ENCODE results near the gene DMKN.

Gene DMKN, protein sequence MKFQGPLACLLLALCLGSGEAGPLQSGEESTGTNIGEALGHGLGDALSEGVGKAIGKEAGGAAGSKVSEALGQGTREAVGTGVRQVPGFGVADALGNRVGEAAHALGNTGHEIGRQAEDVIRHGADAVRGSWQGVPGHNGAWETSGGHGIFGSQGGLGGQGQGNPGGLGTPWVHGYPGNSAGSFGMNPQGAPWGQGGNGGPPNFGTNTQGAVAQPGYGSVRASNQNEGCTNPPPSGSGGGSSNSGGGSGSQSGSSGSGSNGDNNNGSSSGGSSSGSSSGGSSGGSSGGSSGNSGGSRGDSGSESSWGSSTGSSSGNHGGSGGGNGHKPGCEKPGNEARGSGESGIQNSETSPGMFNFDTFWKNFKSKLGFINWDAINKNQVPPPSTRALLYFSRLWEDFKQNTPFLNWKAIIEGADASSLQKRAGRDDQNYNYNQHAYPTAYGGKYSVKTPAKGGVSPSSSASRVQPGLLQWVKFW

DNA sequence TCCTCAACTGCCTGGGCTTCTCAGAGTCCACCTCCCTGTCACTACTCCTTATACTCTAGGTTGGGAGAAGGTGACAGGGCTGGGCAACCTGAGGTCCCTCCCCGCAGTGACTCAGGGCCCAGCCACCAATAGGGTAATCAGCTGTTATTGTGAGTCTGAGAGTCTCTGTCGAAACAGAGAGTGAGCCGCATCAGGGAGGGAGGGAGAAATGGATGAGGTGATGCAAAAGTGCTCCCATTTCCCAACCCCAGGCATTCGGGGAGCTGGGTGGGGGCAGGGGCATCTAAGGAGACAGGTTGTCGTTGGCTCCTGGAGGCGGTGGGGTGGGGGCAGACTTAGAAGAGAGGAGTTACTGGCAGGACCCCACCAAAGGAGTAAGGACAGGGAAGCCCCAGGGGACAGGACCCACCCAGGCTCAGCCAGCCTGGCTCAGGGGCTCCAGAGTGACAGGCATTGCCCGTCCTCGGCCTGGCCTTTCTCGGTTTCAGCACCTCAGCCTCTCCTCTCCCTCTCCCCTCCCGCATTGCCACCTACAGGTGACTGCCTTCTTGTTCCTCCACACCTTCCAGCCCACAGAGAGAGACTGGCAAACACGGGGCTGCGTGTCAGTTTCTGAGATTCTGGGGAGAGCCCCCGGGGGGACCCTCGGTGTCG lies at the start of gene DMKN:
DMKN (minus strand) TSS at position 22 of the 654 bp plus-strand sequence. CDS start 174 bp downstream, outside the sequence.
- peak within 1 kb of the TSS; percentile 13 for H3K4me3 ChIP-seq (ENCODE audit: low read depth, low read length)
- DNase-seq (ENCODE audit: low read depth): peak; percentile 65
- TF ChIP-seq, protein P1, sequence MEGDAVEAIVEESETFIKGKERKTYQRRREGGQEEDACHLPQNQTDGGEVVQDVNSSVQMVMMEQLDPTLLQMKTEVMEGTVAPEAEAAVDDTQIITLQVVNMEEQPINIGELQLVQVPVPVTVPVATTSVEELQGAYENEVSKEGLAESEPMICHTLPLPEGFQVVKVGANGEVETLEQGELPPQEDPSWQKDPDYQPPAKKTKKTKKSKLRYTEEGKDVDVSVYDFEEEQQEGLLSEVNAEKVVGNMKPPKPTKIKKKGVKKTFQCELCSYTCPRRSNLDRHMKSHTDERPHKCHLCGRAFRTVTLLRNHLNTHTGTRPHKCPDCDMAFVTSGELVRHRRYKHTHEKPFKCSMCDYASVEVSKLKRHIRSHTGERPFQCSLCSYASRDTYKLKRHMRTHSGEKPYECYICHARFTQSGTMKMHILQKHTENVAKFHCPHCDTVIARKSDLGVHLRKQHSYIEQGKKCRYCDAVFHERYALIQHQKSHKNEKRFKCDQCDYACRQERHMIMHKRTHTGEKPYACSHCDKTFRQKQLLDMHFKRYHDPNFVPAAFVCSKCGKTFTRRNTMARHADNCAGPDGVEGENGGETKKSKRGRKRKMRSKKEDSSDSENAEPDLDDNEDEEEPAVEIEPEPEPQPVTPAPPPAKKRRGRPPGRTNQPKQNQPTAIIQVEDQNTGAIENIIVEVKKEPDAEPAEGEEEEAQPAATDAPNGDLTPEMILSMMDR (conservative IDR thresholded peaks at IDR 0.05; ENCODE audit: low read depth, low read length): peak; percentile 10

GRCh38 chr19:35562776-35563175 lies 49.3 kb upstream of the DMKN start:
- H3K4me3 ChIP-seq (ENCODE audit: low read depth, low read length): no peak overlapping the region
- TF ChIP-seq, protein P1 (conservative IDR thresholded peaks at IDR 0.05; ENCODE audit: low read depth, low read length): no peak
- no peak for DNase-seq (ENCODE audit: low read depth)

DNA sequence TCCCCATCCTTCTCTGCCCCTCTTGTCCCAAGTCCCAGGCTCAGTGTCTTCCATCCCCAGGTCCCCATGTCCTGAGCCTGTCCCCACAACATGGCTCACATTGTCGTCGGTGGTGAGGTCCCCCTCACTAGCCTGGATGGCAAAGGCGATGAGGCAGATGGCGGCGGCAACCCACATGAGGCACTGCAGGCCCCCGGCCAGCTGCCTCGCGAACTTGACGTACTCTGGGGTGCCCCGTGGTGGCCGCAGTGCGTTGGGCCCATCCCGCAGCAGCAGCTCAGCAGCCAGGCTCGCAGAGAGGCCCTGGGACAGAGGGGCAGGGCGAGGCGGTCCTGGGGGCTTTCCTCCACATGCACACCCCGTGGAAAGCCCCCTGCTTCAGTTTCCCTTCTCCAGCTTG lies 48.9 kb upstream of the DMKN start:
- H3K4me3 ChIP-seq (ENCODE audit: low read depth, low read length): no peak overlapping the region
- TF ChIP-seq, protein P1 (conservative IDR thresholded peaks at IDR 0.05; ENCODE audit: low read depth, low read length): no peak
- DNase-seq (ENCODE audit: low read depth): no peak

DNA sequence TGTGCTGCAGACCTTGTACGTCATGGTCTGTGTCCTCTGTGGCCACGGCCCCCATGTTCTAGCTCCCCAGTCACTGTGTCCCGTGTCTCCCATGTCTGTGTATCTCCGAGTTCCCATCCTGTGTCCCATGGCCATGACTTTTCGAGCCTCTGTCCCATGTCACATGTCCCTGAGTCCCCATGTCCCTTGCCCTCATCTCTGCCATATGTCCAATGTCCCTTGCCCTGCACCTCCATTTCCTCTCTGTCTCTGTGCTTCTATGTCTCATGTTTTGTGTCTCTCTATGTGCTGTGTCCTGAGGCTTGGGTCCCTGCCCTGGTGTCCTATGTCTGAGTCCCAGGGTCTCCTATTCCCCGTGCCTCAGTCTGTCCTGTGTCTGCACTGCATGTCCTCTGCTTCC lies 48.0 kb upstream of the DMKN start:
- no peak overlapping the region for H3K4me3 ChIP-seq (ENCODE audit: low read depth, low read length)
- TF ChIP-seq, protein P1 (conservative IDR thresholded peaks at IDR 0.05; ENCODE audit: low read depth, low read length): no peak
- no peak for DNase-seq (ENCODE audit: low read depth)

DNA sequence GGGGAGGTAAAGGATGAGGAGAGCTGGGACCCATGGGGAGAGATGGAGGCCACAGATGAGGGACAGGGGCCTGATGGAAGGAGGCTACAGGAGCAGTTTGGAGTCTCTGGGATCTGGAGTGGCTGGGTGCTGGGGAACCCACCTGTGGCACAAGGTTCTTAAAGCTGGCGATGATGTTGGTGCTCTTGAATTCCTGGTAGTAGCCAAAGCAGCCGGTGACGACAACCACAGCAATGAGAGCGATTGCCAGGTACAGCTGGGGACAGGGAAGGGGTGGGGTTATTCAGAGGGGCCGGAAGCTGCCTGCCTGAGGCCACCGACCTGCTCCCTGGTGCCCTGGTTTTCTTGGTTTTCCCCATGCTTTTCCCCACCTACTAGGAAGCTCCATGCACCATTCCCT lies 47.2 kb upstream of the DMKN start:
- DNase-seq (ENCODE audit: low read depth): no peak

GRCh38 chr19:35560271-35560670 lies 46.8 kb upstream of the DMKN start:
- H3K4me3 ChIP-seq (ENCODE audit: low read depth, low read length): no peak overlapping the region
- TF ChIP-seq, protein P1 (conservative IDR thresholded peaks at IDR 0.05; ENCODE audit: low read depth, low read length): no peak
- no peak for DNase-seq (ENCODE audit: low read depth)

More for the DNA sequence above, 47.2 kb upstream of the DMKN start:
- TF ChIP-seq, protein P1 (conservative IDR thresholded peaks at IDR 0.05; ENCODE audit: low read depth, low read length): no peak
- H3K4me3 ChIP-seq (ENCODE audit: low read depth, low read length): no peak overlapping the region

Measured in choroid plexus epithelial cell (primary cell).